ENCODE results near the gene CTH.

- TF ChIP-seq CTCF (conservative IDR thresholded peaks at IDR 0.05 in 1 of 2, IDR thresholded peaks at IDR 0.05 in 1 of 2; ENCODE audit: extremely low read depth in 1 of 2, insufficient read depth in 1 of 2, low read depth in 1 of 2, low read length in 2 of 2) (no peak), EZH2 (IDR thresholded peaks at IDR 0.05; ENCODE audit: borderline replicate concordance, low read length) (no peak)
Observed at GRCh38 chr1:70427976-70428375, 16.9 kb downstream of the CTH start.

All from mammary epithelial cell (primary cell).